ENCODE data around the gene ADAMTS16. TPM values are rescaled to one million over a fixed set of nuclear protein-coding genes. Genes with fewer than 3 reads are reported as not detected.

Gene ADAMTS16
- total RNA-seq, 2 experiments from 2014 or later, result not detected

DNA sequence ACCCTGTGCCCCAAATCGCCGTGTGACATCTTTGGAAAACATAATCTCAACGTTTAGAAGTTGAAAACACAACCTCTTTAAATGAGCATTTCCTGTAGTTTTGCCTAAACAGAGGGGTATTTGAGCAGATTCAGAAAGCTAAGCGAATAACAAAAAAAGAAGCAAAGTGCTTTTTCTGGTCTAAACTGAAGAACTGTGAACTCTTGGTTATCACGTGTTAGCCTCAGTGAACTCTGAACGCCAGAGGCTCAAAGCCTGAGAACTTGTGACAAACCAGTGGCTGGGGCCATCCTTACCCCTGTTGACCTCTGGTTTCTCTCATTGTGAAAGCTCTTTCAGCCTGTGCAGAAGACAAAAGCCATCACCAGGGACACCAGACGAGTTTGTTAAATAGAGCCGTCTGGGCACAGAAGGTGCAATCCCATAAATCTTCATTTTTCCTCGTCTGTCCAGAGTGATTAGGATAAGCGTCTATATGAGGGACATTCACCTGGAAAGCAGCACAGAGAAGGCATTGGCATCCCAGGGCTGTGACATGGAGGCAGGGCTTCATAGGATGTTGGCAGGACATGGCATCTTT is 220.9 kb downstream of the ADAMTS16 start:
- CTCF ChIA-PET, result no interaction called here
- POLR2A ChIA-PET, result no interaction called here

DNA sequence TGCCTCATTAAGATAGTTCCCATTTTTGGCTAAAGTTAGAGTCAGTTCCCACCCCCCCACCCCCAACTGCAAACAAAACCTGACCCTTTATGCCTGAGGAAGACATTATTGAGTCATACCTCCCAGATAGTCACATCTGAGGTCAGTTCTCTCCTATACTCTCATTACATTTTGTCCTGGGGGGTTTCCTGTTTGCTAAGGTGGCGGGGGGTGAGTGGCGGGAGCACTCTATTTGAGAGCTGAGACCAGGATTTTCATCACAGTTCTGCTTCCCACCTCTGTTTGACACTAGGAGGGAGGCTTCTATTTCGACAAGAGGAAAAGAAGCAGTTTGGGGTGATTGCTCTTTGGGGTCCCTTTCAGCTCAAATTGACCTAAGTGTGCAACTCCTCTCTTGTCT is 222.9 kb downstream of the ADAMTS16 start:
- ChIA-PET POLR2A (no interaction called here), CTCF (no interaction called here)

DNA sequence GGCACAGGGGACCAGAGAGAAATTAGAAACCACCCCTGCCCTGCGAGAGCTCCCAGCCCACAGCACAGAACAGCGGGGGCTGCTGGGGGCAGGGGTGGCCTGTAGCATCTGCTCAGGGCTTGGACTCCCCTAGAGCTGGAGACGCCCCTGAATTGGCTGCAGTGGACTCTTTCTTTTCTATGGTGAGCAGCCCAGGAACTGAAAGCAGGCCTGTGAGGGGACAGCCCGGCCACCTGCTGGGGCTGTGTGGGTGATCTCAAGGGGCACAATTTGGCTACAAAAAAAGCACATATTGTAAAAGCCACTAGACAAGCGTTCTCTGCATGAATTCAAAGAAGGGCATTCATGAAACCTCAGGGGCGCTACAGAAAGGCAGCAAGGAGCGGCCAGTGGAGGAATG is 224.8 kb downstream of the ADAMTS16 start:
- CTCF ChIA-PET, result no interaction called here
- POLR2A ChIA-PET, result no interaction called here

DNA sequence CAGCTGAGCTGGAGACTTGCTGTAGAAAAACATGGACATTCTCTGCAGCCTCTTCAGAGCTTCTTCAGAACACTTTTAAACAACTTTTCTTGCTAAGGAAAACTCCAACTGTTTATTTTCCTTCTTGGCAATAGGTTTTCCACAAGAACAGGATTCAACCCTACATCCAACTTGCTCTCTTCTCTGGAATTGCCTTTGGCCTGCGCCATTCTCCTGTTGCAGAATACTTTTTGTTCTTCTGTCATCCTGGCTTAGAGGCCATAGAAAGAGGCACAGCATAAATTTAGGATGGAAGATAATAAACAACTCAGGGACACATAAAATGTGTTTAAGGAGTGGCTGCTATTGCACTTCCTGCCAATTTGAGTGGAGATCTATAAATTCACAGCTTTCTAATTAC is 227.6 kb downstream of the ADAMTS16 start:
- ChIA-PET POLR2A (no interaction called here), CTCF (no interaction called here)

DNA sequence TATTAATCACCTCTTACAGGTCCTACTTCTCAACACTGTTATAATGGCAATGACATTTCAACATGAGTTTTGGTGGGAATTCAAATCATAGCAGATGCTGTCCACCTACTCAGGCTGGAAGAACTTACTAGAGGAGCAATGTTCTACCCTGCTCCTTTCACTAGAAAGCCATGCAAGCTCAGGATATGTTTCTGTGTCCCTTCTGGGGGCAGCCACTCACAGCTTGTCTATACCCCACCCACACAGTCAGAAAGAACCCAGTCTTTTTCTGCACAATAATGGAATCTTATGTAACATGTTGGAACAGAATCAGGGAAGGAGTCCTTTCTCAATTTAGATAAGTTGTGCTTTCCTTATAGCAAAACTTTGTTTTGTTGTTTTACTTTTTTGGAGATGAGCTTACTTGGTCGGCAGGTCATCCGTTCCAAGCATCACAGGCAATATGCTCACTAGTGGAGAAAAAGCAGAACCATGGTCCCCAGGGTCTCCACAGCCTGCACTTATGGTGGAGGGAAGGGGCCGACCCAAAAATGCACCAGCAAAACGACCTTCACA is 229.0 kb downstream of the ADAMTS16 start:
- CTCF ChIA-PET, result no interaction called here
- POLR2A ChIA-PET, result no interaction called here

Data from activated CD8-positive, alpha-beta memory T cell treated with anti-CD3 and anti-CD28 coated beads for 36 hours (primary cell).